Measurements from ENCODE around the gene WWC2.

DNA sequence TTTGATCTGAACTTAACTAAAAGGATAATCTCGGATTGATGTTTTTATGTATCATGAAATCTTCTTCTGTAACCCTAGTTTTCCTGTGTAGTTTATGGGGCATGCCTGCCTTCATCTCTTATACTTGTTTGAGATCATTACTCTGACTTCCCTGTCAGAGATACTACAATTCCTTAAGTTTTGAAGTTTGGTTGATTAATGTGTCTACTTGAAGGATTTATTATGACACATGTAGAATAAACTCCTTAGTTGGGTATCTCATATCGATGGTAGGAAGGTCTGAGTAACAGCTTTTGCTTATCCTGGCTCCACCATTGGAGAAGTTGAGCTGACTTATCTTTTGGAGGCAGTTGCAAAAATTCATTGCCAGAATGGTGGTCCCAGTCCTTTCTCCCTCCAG is 46.7 kb downstream of the WWC2 start:
- TF ChIP-seq, protein P1, sequence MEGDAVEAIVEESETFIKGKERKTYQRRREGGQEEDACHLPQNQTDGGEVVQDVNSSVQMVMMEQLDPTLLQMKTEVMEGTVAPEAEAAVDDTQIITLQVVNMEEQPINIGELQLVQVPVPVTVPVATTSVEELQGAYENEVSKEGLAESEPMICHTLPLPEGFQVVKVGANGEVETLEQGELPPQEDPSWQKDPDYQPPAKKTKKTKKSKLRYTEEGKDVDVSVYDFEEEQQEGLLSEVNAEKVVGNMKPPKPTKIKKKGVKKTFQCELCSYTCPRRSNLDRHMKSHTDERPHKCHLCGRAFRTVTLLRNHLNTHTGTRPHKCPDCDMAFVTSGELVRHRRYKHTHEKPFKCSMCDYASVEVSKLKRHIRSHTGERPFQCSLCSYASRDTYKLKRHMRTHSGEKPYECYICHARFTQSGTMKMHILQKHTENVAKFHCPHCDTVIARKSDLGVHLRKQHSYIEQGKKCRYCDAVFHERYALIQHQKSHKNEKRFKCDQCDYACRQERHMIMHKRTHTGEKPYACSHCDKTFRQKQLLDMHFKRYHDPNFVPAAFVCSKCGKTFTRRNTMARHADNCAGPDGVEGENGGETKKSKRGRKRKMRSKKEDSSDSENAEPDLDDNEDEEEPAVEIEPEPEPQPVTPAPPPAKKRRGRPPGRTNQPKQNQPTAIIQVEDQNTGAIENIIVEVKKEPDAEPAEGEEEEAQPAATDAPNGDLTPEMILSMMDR (IDR thresholded peaks at IDR 0.05), result no peak
- TF ChIP-seq POLR2A (IDR thresholded peaks at IDR 0.05), result no peak

Data from uterus (tissue), 2 donors.